8988T (cell line): Measurements from ENCODE around the gene IRF2.
A peak's percentile ranks its signal among the peaks of the same experiment; 100 is the strongest.
"Not testable (repeated sequence)": the region's sequence is repeated elsewhere in the genome, so short reads cannot be mapped to it uniquely, and the experiment has no call there.

ENCODE experiments used
- DNase-seq: peaks from one replicate; pipeline ENCODE4 v3.0.0; 2011

The IRF2 gene

DNA sequence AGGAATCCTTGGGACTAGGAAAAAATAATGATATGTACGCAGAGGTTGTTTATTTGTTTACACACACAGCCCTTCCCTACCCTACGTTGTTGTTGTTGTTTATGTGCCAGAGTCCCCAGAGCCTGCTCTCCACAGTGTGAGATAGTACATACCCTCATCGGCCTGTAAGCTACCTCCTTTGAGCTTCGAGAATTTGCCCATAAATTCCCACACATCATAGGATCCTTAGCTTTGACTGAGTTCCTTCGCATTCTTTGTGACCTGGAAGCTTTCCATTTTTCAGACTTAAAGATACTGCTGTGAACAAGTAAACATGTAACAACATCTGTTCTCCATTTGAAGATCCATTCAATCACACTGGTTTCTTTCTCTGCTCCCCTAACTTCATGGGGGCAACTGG, 114.5 kb downstream of the IRF2 start:
- no peak for DNase-seq

DNA sequence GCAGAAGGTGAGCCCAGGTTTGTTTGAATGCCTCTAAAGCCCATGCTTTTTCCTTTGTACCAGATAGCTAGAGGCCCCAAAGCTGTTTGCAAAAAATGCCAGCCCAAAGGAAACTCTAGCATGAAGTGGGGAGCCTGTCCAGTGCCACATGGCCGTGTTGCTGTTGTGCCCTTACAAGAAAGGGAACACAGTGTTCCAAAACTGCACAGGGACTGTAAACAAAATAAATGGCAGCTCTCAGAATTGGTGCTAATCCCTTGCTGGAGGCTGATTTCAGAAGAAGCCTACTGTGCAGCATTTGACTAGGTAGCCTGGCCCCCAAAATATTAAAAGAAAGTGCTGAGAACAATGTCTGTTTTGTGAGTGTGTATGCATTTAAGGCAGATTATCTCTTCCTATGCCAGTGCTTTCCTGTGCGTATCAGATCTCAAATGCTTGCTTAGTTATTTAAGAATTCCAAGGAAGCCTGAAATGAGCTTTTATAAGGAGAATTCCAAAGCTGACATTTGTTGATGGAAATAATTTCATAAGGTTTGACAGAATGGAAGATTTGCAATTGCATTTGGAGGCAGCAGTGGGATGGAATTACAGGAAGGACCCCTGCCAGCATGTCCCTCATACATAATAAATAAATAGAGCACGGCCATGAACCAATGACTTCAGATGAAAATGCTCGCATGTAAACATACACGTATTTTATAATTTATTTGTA, 115.7 kb downstream of the IRF2 start:
- no peak for DNase-seq

DNA sequence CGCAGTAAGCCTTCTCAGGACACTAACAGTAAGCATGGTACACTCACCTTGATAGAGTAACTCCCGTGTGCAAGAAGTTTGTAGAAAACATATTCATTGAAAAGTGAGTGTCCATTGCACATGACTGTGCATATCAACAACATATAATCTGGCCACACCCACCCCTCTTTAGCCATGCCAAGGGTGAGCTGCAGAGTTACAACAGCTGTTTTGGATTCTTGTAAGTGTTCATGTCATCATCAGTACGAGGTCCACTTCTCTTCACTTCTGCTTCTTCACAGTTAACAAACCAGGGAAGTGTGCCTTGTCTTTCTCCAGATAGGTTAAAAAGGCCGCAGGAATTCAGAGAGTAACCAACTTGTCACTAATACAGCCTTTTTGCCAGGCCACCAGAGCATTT, 116.6 kb downstream of the IRF2 start:
- no peak for DNase-seq

DNA sequence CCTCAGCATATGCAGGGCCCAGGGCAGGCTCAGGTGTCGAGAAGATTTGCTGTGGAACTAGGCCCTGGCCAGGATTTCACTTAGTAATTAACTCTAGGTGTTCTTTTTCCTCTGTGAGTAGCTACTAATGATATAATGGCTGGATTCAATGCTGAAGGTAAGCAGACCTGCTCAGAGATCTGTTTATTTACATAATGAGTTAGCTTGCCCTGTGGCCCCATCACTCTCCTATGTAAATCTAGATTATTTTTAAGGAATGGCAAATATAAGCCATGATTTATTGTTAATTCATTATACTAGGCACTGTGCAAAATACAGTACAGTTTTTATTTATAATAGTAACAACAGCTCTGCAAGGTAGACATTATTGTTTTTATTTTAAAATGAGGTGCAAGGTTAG, 117.2 kb downstream of the IRF2 start:
- DNase-seq: no peak

DNA sequence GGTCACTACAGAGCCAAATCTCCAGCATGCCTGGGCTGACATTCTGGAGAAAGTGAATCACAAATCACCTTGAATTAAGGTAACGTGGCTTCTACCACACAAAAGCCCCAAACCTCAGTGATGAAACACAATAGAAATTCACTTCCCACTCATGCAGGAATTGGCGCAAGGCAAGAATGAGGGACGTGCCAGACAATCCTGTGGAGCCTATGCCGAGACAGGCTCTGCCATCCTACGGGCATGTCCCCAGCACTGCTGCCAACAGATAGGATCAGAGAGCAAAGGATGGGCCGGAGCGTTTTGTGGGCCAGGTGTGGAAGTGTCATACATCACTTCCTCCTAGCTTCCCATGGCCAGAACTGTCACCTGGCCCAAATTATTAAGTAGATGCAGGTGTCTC, 118.0 kb downstream of the IRF2 start:
- no peak for DNase-seq

DNA sequence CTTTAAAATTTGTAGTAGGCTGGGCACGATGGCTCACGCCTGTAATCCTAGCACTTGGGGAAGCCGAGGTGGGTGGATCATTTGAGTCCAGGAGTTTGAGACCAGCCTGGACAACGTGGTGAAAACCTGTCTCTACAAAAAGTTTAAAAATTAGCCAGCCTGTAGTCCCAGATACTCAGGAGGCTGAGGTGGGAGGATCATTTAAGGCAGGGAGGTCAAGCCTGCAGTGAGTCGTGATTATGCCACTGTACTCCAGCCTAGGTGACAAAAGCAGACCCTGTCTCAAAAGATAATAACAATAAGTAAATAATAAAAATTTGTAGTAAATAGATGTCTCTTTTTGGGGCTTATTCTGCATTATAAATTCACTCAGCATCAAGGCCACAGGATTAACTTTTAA, 118.5 kb downstream of the IRF2 start:
- DNase-seq: no peak

DNA sequence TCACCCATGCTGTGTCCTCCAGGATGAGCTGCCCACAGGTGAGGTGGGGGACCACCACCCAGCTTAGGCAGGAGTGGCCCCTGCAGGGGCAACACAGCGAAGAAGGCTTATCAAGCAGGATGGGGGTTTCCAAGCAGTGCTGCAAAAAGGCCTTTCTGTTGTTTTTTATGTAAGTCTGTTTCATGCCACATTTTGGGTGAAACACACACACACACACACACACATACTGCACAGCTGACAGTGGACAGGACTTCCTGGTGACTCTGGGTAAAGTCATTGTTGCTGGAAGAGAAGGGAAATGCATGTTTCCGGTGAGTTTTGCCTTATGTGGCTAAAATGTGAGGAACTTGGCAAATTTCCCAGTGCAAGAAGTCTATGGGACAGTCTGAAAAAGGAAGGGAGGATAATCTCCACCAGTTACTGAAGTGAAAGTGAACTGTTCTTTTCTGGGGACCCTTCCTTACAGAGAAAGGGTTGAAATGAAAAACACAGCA, 119.2 kb downstream of the IRF2 start:
- DNase-seq: peak; percentile 59

DNA sequence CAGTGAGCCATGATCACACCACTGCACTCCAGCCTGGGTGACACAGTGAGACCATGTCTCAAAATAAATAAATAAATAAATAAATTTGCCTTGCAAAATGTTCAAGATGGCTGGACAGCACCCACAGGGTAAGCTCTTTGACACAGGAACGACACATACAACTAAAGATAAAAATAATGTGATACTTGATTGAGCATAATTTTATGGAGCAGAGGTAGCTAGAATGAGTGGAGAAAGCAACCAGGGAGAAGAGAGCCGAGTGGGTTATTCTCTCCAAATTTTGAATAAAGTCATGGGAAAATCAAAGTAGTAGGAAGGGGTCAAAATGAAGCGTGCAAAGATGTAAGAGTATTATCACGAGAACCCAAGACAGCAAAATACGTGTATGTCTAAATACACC, 121.5 kb downstream of the IRF2 start:
- no peak for DNase-seq

DNA sequence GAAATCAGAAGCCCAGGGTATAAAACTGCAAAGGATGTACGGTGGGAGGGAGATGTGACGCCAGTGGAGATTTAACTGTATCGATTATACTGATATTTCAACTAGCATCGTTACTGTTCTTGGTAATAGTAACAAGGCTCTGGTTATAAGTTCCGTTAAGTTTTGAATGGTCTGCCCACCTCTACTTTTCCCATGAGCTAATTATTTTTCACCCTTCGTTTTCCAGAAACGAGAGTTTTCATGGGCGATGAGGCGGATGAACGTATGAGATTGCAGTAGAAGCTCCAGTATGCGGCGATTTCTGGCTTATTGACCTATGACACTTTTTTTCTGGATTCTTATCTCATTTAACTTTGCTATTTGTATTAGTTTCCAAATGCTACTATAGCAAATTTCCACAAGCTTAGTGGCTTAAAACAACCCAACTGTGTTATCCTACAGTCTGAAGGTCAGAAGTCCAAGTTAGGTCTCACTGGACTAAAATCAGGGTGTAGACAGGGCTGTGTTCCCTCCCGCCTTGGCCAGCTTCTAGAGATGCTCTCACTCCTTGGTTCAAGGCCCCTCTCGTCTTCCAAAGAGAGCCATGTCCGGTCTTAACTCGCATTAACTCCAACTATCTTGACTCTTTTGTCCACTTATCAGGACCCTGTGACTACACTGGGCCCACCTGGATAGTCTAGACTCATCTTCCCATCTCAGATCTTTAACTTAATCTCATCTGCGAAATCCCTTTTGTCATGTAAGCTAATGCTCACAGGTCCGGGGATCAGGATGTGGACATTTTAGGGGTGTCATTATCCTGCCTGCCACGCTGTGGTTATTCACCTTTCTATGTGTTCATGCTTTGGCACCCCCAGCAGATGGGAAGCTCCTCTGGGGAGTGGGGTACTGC, 122.5 kb downstream of the IRF2 start:
- DNase-seq: no peak

DNA sequence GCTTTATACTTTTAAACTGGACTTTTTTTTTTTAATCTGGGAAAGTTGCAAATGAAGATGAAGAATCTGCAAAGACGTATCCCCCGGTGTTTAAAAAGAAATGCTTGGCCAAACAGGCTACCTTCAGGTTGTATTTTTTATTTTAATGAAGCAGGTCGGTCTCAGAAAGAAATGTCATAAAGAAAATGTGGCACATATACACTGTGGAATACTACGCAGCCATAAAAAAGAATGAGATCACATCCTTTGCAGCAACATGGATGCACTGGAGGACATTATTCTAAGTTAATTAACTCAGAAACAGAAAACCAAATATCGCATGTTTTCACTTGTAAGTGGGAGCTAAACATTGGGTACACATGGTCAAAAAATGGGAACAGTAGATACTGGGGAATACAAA, 123.4 kb downstream of the IRF2 start:
- DNase-seq: no peak

DNA sequence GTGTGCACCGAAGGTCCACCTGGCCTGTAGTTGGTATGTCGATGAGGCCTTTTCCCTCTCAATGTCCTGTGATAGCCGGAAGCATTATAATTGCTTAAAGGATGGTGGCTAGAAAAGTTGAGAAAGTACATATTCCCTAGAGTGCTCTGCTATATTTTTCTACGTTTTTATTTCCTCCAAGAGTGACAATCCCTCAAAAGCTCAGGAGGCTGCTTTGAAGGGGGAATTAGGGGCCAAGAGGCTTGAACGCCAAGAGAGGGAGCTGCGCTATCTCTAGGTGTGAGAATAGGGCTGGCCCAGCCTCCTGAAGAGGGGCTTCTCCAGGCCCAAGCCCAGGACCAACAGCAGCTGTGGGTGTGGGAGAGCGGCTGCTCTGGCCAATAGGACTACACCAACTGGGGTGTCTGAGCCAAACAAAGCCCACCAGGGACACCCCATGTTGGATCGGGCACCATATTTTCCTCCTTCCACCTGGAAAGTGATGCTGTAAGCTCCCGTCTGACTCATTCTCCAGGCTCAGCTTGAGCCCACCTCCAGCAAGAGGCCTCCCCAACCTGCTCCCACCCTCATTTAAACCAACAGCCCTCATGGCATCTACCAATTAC, 124.0 kb downstream of the IRF2 start:
- DNase-seq: no peak

DNA sequence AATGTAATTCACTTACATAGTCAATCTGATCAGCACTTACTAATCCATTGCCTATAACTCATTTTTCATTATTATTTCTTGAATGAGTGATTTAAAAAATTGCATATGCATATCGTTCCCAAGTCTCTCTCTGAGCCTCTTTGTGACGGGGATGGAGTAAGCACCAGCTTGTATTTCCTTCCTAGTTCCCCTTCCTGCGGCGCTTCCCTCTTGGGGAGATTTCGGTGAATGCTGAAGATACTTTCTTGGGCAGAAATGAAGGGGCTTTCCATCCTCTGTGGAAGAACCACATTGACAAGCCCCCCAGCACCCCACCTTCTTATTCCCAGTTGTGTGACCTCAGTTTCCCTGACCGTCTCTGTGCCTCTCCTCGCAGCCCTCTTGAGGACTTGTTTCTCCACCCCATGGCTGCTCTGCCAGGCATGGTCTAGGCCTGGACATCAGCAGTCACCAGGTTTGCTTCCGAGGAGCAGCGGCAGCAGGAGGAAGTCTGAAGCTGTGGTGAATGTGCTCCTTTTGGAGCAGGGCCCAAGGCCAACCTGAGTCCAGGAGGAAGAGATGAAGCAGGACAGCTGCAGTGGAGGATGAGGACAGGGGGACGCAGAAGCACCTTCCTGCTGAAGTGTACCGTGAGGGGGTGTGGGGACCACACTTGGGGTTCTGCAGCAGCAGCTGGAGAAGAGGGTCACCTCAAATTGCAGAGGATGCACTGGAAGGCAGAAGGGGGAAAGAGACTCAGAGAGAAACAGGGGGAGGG, 124.9 kb downstream of the IRF2 start:
- no peak for DNase-seq

DNA sequence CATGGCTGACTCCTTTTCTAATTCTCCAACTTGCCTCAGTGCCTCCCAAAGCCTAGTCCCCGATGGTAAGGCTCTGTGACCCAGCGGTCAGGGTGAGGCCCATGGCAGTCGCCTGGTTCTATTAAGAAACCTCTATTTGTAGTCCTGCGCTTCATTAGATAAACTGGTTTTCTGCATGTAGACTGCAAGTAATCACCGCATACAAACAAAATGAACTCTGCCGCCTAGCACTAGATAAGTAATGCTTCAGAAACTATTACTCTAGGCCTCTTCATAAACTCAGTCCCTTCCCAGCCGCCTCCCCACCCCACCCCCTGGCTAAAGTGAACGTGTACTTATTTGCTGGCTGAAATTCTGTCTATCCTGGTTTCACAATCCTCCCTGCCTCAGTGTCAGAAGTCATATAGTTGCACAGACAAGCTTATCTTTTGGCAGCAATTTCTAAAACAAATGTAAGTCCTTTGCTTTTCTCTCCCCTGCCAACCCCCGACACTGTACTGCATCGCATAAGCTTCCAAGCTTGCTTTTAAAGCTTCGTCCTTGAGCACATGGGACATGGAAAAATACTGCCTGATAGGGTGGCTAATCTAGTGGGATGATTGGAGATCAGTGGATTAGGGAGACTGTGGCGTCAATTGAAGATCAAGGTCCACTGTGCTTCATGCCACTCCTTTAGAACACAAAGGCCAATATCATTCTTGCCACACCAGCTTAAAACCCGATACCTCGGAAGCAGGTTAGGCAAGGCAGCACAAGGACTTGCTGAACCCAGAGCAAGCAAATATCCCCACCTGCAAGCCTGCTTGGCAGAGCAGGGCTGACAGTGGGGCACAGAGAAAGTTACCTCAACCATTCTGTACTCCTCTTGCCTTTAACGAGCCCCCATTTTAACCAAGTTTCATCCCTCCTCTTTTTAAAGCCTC, 125.8 kb downstream of the IRF2 start:
- DNase-seq: no peak

DNA sequence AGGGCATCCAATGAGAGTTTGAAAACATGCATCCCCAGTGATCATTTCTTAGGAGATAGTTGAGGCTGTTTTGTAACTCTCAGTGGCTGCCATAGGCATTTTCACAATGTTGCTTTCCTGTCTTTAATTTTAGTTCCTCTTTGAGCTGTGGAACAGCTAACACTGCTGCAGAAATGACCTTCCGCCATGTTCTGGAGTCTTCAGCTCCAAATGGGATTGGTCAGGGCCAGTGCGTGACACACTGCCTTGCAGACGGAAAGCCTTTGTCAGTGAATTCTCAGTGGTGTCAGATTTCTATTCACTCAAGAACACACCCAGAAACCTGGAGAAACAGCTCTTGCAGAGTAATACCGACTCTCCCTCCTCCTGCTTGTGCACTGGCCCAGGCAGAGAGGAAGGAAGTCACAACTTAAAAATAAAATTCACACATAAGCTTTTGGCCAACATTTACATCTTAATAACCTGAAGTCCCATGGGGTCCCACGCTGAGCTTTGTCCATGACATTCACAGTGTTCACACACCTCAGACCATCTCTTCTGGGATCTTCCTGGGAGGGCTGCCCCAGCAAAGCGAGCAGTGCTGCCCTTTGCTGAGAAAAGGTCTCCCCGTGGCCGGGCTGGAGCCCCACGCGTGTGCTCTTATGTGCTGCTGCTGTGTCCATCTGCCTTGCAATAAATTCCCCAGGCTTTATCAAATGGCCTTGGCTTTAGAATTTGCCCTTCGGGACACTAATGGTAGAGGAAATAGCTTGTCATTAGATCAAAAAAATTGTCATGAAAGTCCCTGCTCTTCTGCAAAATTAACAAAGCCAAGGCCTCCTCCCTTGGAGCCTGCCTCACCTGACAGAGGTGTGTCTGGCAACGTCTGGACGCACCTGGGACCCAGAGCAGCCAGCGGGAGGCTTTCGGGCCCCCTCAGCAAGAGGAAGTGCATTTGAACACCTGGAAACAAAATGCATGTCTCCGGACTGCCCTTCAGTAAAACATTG, 126.8 kb downstream of the IRF2 start:
- DNase-seq: no peak

DNA sequence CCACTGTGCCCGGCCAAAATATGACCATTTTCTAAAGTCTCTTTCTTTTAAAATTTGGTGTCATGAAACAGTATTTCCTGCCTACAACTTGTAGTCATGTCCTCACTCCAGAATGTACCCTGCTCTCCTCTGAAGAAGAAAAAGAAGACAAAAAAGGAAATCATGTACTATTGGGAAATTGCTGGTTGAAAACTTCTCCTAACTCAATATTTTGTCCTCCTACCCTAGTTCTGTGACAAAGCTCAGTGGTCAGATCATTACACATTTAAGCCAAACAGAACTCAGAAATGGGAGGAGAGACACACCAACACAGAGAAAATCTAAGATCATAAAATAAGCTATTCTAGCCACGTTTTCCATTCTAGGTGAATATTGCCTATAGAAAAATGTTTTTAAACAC, 127.7 kb downstream of the IRF2 start:
- no peak for DNase-seq

DNA sequence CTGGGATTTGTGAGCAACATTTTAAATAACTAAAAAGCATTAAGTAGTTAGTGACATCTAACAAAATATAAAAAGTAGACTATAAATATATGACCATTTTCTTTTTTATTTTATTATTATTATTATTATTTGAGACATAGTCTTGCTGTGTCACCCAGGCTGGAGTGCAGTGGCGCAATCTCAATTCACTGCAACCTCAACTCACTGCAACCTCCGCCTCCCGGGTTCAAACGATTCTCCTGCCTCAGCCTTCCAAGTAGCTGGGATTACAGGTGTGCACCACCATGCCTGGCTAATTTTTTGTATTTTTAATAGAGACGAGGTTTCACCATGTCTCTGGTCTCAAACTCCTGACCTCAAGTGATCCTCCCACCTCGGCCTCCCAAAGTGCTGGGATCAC, 128.1 kb downstream of the IRF2 start:
- not testable (repeated sequence) for DNase-seq

DNA sequence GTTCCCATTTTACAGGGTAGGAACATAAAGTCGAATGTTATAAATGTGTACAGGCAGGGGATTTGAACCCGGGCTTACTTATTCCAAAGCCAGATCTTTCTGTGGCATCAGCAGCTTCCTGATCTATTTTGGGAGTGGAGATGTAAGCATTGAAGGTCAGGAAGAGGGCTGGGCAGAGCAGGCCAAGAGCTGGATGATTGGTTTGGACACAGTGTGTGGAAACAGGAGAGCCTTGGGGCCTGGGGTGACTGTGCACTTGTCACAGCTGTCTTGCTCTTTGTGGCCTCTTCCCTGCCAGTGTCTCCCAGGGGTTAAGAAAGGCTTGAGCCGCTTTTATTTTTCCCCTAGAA, 128.8 kb downstream of the IRF2 start:
- no peak for DNase-seq

DNA sequence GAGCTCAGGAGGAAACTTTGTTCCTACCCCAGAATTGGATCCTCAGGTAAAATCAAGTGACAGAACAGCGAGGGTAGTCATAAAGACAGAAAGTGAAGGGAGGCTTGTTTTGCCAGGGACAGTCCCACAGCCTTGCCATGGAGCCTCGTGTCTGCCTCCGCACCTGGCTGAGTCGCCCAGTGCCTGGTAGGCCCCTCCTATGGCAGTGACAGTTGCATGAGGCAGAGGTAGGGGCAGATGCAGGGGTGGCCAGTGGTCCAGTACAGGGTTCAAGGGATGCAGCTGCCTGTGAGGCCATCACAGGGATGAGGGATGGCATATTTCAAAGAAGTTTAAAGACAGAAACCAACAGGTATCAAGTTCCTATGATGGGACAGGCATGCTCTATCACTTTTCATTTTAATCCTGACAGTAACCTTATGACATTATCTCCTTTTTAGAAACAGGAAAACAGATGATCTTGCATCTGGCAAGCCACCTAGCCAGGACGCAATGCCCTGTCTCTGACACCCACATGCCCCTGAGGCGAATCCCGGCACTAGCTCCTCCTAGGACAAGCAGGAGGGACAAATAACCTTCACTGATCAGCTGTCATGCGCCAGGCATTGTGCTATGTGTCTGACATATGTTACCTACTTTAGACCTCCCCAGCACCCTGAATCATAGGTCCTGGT, 129.3 kb downstream of the IRF2 start:
- no peak for DNase-seq

DNA sequence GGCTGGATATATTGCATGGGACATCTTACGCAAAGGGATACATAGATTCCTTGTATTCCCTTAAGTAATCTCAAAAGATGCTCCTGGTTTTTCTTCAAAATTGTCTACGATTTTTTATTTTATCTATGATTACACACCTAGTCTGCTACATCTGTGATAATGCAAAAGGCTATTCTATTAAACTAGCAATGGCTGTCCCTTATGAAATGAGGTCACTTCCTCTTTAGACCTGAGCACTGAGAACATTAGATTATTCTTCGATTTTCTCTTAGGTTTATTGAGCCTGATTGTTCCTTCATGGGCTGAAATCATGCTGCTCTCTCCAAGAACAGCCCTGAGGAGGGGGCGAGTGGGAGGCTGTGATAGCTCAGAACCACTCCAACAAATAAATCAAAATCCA, 129.9 kb downstream of the IRF2 start:
- DNase-seq: no peak

DNA sequence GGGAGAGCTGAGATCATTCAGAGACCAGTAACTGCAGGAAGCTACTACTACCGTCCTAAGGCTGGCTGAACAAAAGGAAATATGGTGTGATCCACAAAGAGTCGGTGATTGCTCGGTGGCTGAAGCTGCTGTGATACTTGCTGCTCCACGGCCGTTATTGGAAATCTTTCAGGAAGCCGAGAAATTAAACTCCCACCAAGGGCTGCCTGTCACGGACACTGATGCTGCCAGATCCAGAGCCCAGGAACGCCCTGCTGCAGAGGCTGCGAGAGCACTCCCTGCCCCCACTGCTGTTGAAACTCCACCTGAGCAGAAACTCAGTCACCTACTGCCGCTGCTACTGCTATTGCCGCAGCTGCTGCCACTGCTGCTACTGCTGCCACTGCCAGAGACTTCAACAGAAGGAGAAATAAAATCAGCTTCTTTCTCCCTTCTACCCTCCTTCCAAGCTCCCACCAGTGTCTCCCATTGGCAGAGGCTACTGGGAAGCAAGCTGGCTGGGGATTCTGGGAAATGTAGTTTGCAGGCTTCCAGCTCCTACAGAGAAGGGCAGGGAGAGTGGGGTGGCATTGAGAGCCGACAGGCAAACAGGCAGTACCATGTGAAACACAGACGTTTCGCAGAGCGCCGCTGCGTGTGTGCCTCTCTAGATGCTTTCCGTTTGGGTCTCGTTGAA, 130.7 kb downstream of the IRF2 start:
- peak; percentile 88 for DNase-seq
